A549 treated with ZK216348 at 1 μM for 4 hours (cell line): ENCODE data around the gene CAPN13. TPM values are rescaled to one million over a fixed set of nuclear protein-coding genes. Genes with fewer than 3 reads are reported as not detected.

Experiments used
- total RNA-seq: library from RNA; stranded (reverse); fragments of 200-300 nt; extraction: Qiagen RNA extraction; gene quantifications from 5 replicates; pipeline ENCODE4 v1.2.3, GENCODE V29; 2022; ENCODE audit warnings: low read depth

Gene CAPN13
- 0.27 to 0.39 TPM in 2 of 5 replicates, not detected in the others for total RNA-seq

GRCh38 chr2:30807249-30807648 is at the start of gene CAPN13:
Gene CAPN13 (minus strand): TSS chr2:30807446. CDS start chr2:30787325, 20,121 bp downstream.

